HepG2 (cell line): ENCODE results near the gene SERPINA6. TPM values are rescaled to one million over a fixed set of nuclear protein-coding genes. Genes with fewer than 3 reads are reported as not detected.
A peak's percentile ranks its signal among the peaks of the same experiment; 100 is the strongest.

Experiments used
- FOXA3 ChIP-seq: IDR thresholded peaks from 2 replicates; pipeline ENCODE4 v1.6.1; 2016; ENCODE audit warnings: missing genetic modification reagents, missing compliant biosample characterization
- GPN1 ChIP-seq: sonication (generic); formaldehyde crosslinking; IDR thresholded peaks from 2 replicates; pipeline ENCODE4 v1.5.1; 2020; ENCODE audit warnings: missing genetic modification reagents, borderline replicate concordance
- HMG20B ChIP-seq: conservative IDR thresholded peaks from 2 replicates; pipeline ENCODE4 v1.6.1; 2016; ENCODE audit warnings: missing genetic modification reagents, missing compliant biosample characterization
- HOXA3 ChIP-seq: sonication (generic); formaldehyde crosslinking; IDR thresholded peaks from 2 replicates; pipeline ENCODE4 v1.5.0; 2020; ENCODE audit warnings: missing genetic modification reagents
- JUNB ChIP-seq: sonication (generic); formaldehyde crosslinking; IDR thresholded peaks from 2 replicates; pipeline ENCODE4 v1.8.0; 2022; ENCODE audit warnings: missing genetic modification reagents, mild to moderate bottlenecking, borderline replicate concordance
- NR2F6 ChIP-seq, 2 experiments: IDR thresholded peaks; 2 replicates each; pipeline ENCODE4 v1.6.1; 2016; ENCODE audit warnings: antibody characterized with exemption in 1 of 2, mild to moderate bottlenecking in 1 of 2
- XBP1 ChIP-seq: sonication (generic); formaldehyde crosslinking; IDR thresholded peaks from 2 replicates; pipeline ENCODE4 v1.5.0; 2020; ENCODE audit warnings: missing genetic modification reagents
- ZBTB7A ChIP-seq: sonication (generic); formaldehyde crosslinking; IDR thresholded peaks from 2 replicates; pipeline ENCODE4 v1.8.0; 2022; ENCODE audit warnings: mild to moderate bottlenecking, missing genetic modification reagents
- ZBTB7B ChIP-seq: sonication (generic); formaldehyde crosslinking; IDR thresholded peaks from 2 replicates; pipeline ENCODE4 v1.4.0; 2020; ENCODE audit warnings: missing genetic modification reagents
- ZMYM3 ChIP-seq: sonication (generic); formaldehyde crosslinking; IDR thresholded peaks from 2 replicates; pipeline ENCODE4 v1.5.1; 2020; ENCODE audit warnings: mild to moderate bottlenecking, missing genetic modification reagents
- ZNF10 ChIP-seq: sonication (generic); formaldehyde crosslinking; IDR thresholded peaks from 2 replicates; pipeline ENCODE4 v1.4.0; 2020; ENCODE audit warnings: mild to moderate bottlenecking, low read depth, missing genetic modification reagents, borderline replicate concordance
- ZNF17 ChIP-seq: sonication (generic); formaldehyde crosslinking; IDR thresholded peaks from 2 replicates; pipeline ENCODE4 v1.5.0; 2020; ENCODE audit warnings: mild to moderate bottlenecking, missing genetic modification reagents
- ZNF781 ChIP-seq: sonication (generic); formaldehyde crosslinking; IDR thresholded peaks from 2 replicates; pipeline ENCODE4 v1.5.1; 2020; ENCODE audit warnings: borderline replicate concordance, mild to moderate bottlenecking, missing genetic modification reagents; ENCODE audit errors: not compliant biosample characterization
- ZSCAN29 ChIP-seq: sonication (generic); formaldehyde crosslinking; conservative IDR thresholded peaks from 2 replicates; pipeline ENCODE4 v1.4.0; 2020; ENCODE audit warnings: mild to moderate bottlenecking, missing genetic modification reagents
- ZSCAN30 ChIP-seq: sonication (generic); formaldehyde crosslinking; IDR thresholded peaks from 2 replicates; pipeline ENCODE4 v1.5.0; 2020; ENCODE audit warnings: mild to moderate bottlenecking, missing genetic modification reagents
- polyA plus RNA-seq, 8 experiments: library from polyadenylated mRNA; depleted of rRNA in 3 of 8; stranded (reverse) in 7 of 8; unstranded in 1 of 8; fragments of >200 nt; fragmentation: Illumina TruSeq in 4 of 8; extraction: Trizol in 4 of 8; gene quantifications; 2 replicates each; pipeline versions ENCODE4 v1.2.1 to v1.2.3, GENCODE V29; 2011 to 2016; ENCODE audit warnings: low read depth in 4 of 8, missing spikeins in 1 of 8, mixed read lengths in 1 of 8; ENCODE audit not compliant: insufficient read depth in 1 of 8
- total RNA-seq, 5 experiments: library from RNA; depleted of rRNA; stranded (reverse); fragments of >200 nt; fragmentation: Illumina TruSeq; extraction: Trizol; gene quantifications; 2 replicates each; pipeline ENCODE4 v1.2.3, GENCODE V29; 2016; ENCODE audit warnings: low read depth in 1 of 5
- TF ChIP-seq, protein P1 (sequence below): sonication (generic); formaldehyde crosslinking; IDR thresholded peaks from 2 replicates; pipeline ENCODE4 v1.4.0; 2020; ENCODE audit warnings: missing genetic modification reagents
- TF ChIP-seq, protein P2 (sequence below): IDR thresholded peaks from 2 replicates; pipeline ENCODE4 v1.6.1; 2016; ENCODE audit warnings: mild to moderate bottlenecking, missing biosample characterization, missing genetic modification reagents
- TF ChIP-seq, protein P3 (sequence below): sonication (generic); formaldehyde crosslinking; IDR thresholded peaks from 2 replicates; pipeline ENCODE4 v1.5.1; 2020; ENCODE audit warnings: mild to moderate bottlenecking, missing genetic modification reagents, borderline replicate concordance
- TF ChIP-seq, protein P4 (sequence below): sonication (generic); formaldehyde crosslinking; conservative IDR thresholded peaks from 2 replicates; pipeline ENCODE4 v1.8.0; 2022; ENCODE audit warnings: low read depth, missing genetic modification reagents

Gene SERPINA6
- total and polyA plus RNA-seq, 2 of the 13 experiments (the other 11 are each of a cell fraction or from before 2014, with no cell fraction given) = 260 to 333 TPM

DNA sequence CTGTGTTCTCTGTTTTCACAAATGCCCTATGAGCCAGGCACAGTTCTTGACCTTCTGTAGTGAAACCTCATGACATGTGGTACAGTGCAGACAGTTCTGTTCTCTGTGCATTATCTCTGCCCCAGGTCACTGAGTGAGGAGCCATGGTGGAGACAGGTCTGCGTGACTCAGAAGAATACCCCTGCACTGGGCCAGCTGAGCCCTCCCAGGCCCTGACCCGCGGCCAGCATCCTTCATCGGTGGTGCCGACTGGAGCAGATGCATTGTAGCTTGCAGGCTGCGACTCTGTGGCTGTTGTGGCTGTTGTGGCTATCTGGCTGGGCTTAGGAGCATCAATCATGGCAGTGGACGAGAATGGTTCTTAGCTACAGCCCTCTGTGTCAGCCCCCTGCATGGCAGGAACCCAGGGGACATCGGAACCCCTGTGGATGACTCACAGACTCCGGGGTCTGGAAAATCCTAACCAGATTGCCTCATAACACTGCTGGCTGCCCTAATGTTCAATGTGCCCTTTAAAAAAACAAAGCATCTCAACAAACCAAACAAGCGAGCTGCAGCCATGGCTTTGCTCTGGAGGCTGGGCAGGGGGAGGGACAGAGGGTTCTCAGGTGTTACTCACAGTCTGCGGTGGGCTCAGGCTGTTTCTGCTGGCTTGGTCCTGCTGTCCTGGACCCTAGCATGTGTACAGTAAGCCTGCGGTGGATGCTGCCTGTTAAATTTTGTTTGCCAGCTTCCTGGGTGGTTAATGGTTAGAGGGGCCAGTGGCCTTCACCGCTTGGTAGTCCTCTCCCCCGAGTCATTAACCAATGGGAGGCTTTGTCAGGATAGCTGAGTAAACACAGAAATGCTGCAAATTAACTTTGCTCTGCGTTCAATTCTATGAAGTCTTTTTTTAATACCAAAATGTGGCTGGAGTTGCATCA, at the start of gene SERPINA6 (continued):
- TF ChIP-seq, protein P1, sequence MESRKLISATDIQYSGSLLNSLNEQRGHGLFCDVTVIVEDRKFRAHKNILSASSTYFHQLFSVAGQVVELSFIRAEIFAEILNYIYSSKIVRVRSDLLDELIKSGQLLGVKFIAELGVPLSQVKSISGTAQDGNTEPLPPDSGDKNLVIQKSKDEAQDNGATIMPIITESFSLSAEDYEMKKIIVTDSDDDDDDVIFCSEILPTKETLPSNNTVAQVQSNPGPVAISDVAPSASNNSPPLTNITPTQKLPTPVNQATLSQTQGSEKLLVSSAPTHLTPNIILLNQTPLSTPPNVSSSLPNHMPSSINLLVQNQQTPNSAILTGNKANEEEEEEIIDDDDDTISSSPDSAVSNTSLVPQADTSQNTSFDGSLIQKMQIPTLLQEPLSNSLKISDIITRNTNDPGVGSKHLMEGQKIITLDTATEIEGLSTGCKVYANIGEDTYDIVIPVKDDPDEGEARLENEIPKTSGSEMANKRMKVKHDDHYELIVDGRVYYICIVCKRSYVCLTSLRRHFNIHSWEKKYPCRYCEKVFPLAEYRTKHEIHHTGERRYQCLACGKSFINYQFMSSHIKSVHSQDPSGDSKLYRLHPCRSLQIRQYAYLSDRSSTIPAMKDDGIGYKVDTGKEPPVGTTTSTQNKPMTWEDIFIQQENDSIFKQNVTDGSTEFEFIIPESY (CRISPR knock-in tag) = no peak
- TF ChIP-seq ZBTB7A (CRISPR knock-in tag) = 0 out of 2 replicates have a peak, but pooled peaks have one; percentile 30
- no peak for TF ChIP-seq XBP1 (CRISPR knock-in tag)
- TF ChIP-seq ZNF10 (CRISPR knock-in tag) = no peak
- peak; percentile 49; the same call in 1 of the 2 replicates for TF ChIP-seq NR2F6 (IDR thresholded peaks at IDR 0.05)
- TF ChIP-seq NR2F6 (CRISPR knock-in tag; IDR thresholded peaks at IDR 0.05) = peak; percentile 51
- TF ChIP-seq, protein P2, sequence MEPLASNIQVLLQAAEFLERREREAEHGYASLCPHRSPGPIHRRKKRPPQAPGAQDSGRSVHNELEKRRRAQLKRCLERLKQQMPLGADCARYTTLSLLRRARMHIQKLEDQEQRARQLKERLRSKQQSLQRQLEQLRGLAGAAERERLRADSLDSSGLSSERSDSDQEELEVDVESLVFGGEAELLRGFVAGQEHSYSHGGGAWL (CRISPR knock-in tag) = no peak; the same call in 1 of the 2 replicates
- peak; percentile 91 for TF ChIP-seq ZBTB7B (CRISPR knock-in tag)
- peak; percentile 87 for TF ChIP-seq FOXA3
- no peak for TF ChIP-seq ZNF17
- TF ChIP-seq, protein P3, sequence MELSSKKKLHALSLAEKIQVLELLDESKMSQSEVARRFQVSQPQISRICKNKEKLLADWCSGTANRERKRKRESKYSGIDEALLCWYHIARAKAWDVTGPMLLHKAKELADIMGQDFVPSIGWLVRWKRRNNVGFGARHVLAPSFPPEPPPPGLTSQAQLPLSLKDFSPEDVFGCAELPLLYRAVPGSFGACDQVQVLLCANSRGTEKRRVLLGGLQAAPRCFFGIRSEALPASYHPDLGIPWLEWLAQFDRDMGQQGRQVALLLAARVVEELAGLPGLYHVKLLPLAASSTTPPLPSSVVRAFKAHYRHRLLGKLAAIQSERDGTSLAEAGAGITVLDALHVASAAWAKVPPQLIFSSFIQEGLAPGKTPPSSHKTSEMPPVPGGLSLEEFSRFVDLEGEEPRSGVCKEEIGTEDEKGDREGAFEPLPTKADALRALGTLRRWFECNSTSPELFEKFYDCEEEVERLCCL (CRISPR knock-in tag) = peak; percentile 70; the same call in 1 of the 2 replicates
- TF ChIP-seq ZNF781 (CRISPR knock-in tag) = peak; percentile 85
- TF ChIP-seq GPN1 = no peak
- TF ChIP-seq ZSCAN30 (CRISPR knock-in tag) = 0 out of 2 replicates have a peak, but pooled peaks have one; percentile 51
- 0 out of 2 replicates have a peak, but pooled peaks have one; percentile 27 for TF ChIP-seq HMG20B
- TF ChIP-seq ZMYM3 (CRISPR knock-in tag) = 0 out of 2 replicates have a peak, but pooled peaks have one; percentile 30
- no peak for TF ChIP-seq ZSCAN29 (CRISPR knock-in tag)
- TF ChIP-seq, protein P4, sequence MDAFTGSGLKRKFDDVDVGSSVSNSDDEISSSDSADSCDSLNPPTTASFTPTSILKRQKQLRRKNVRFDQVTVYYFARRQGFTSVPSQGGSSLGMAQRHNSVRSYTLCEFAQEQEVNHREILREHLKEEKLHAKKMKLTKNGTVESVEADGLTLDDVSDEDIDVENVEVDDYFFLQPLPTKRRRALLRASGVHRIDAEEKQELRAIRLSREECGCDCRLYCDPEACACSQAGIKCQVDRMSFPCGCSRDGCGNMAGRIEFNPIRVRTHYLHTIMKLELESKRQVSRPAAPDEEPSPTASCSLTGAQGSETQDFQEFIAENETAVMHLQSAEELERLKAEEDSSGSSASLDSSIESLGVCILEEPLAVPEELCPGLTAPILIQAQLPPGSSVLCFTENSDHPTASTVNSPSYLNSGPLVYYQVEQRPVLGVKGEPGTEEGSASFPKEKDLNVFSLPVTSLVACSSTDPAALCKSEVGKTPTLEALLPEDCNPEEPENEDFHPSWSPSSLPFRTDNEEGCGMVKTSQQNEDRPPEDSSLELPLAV (CRISPR knock-in tag) = no peak
- TF ChIP-seq HOXA3 (CRISPR knock-in tag) = peak; percentile 71; the same call in 1 of the 2 replicates
- TF ChIP-seq JUNB (CRISPR knock-in tag) = peak; percentile 38; the same call in 1 of the 2 replicates
